H9 (cell line): ENCODE results near the gene MSL1. TPM values are rescaled to one million over a fixed set of nuclear protein-coding genes. Genes with fewer than 3 reads are reported as not detected.
A peak's percentile ranks its signal among the peaks of the same experiment; 100 is the strongest.

Experiments used
- DNase-seq: peaks from one replicate; pipeline ENCODE4 v3.0.0-alpha.2; 2017
- H2AFZ ChIP-seq: one replicate; pipeline ENCODE4 v1.6.1; 2013; ENCODE audit warnings: mild to moderate bottlenecking, low read length, control low read depth, moderate library complexity
- H2AK5ac ChIP-seq: 2 replicates; pipeline ENCODE4 v1.6.1; 2013; ENCODE audit warnings: low read length, control low read depth, mixed read lengths; ENCODE audit not compliant: insufficient read length
- H2BK120ac ChIP-seq: one replicate; pipeline ENCODE4 v1.6.1; 2013; ENCODE audit warnings: low read depth, mild to moderate bottlenecking, low read length, control low read depth, inconsistent platforms; ENCODE audit not compliant: poor library complexity, severe bottlenecking
- H2BK12ac ChIP-seq: 2 replicates; pipeline ENCODE4 v1.6.1; 2013; ENCODE audit warnings: low read length, control low read depth, mixed read lengths, low read depth; ENCODE audit not compliant: insufficient read length
- H2BK15ac ChIP-seq: 2 replicates; pipeline ENCODE4 v1.6.1; 2013; ENCODE audit warnings: low read depth, low read length, control low read depth
- H2BK20ac ChIP-seq: one replicate; pipeline ENCODE4 v1.6.1; 2013; ENCODE audit warnings: low read depth, mild to moderate bottlenecking, low read length, control low read depth, inconsistent platforms; ENCODE audit not compliant: poor library complexity, severe bottlenecking
- H2BK5ac ChIP-seq: 2 replicates; pipeline ENCODE4 v1.6.1; 2013; ENCODE audit warnings: low read length, control low read depth, mixed read lengths; ENCODE audit not compliant: insufficient read length
- H3K14ac ChIP-seq: 2 replicates; pipeline ENCODE4 v1.6.1; 2013; ENCODE audit warnings: low read length, control low read depth; ENCODE audit not compliant: insufficient read depth
- H3K18ac ChIP-seq: 2 replicates; pipeline ENCODE4 v1.6.1; 2013; ENCODE audit warnings: low read depth, mild to moderate bottlenecking, mixed read lengths, low read length, control low read depth; ENCODE audit not compliant: insufficient read length
- H3K23ac ChIP-seq: 2 replicates; pipeline ENCODE4 v1.6.1; 2013; ENCODE audit warnings: low read length, control low read depth, mixed read lengths, low read depth; ENCODE audit not compliant: insufficient read length
- H3K23me2 ChIP-seq: 2 replicates; pipeline ENCODE4 v1.6.1; 2013; ENCODE audit warnings: low read depth, mild to moderate bottlenecking, mixed read lengths, low read length, control low read depth; ENCODE audit not compliant: insufficient read length, poor library complexity, severe bottlenecking
- H3K27ac ChIP-seq: 2 replicates; pipeline ENCODE4 v1.5.1; 2013; ENCODE audit warnings: low read length, control low read depth, mixed read lengths, low read depth; ENCODE audit not compliant: insufficient read length
- H3K27me3 ChIP-seq: 2 replicates; pipeline ENCODE4 v1.6.1; 2013; ENCODE audit warnings: low read length, control low read depth, inconsistent platforms; ENCODE audit not compliant: insufficient read depth
- H3K4ac ChIP-seq: 2 replicates; pipeline ENCODE4 v1.6.1; 2013; ENCODE audit warnings: low read depth, mild to moderate bottlenecking, control low read depth, inconsistent platforms, low read length, moderate library complexity
- H3K4me1 ChIP-seq: 2 replicates; pipeline ENCODE4 v1.6.1; 2013; ENCODE audit warnings: low read length, control low read depth, inconsistent platforms; ENCODE audit not compliant: insufficient read depth
- H3K4me2 ChIP-seq: 2 replicates; pipeline ENCODE4 v1.6.1; 2013; ENCODE audit warnings: low read length, control low read depth, mixed read lengths; ENCODE audit not compliant: insufficient read length, insufficient read depth
- H3K56ac ChIP-seq: 2 replicates; pipeline ENCODE4 v1.6.1; 2013; ENCODE audit warnings: low read depth, mild to moderate bottlenecking, mixed read lengths, low read length, control low read depth; ENCODE audit not compliant: insufficient read length
- H3K79me1 ChIP-seq: 2 replicates; pipeline ENCODE4 v1.6.1; 2013; ENCODE audit warnings: low read depth, mild to moderate bottlenecking, moderate library complexity, low read length, control low read depth, inconsistent platforms; ENCODE audit not compliant: insufficient read depth, poor library complexity, severe bottlenecking
- H3K79me2 ChIP-seq: 2 replicates; pipeline ENCODE4 v1.6.1; 2013; ENCODE audit warnings: low read length, control low read depth, inconsistent platforms; ENCODE audit not compliant: insufficient read depth
- H3K9ac ChIP-seq: 2 replicates; pipeline ENCODE4 v1.6.1; 2013; ENCODE audit warnings: low read length, control low read depth, mixed read lengths; ENCODE audit not compliant: insufficient read length; ENCODE audit errors: extremely low read depth
- H3K9me3 ChIP-seq: one replicate; pipeline ENCODE4 v1.6.1; 2013; ENCODE audit warnings: low read depth, low read length, inconsistent platforms; ENCODE audit not compliant: control insufficient read depth
- H3T11ph ChIP-seq: one replicate; pipeline ENCODE4 v1.6.1; 2013; ENCODE audit warnings: mild to moderate bottlenecking, low read length, control low read depth, inconsistent platforms
- H4K20me1 ChIP-seq: one replicate; pipeline ENCODE4 v1.6.1; 2013; ENCODE audit not compliant: control insufficient read depth, insufficient read length, insufficient read depth
- H4K5ac ChIP-seq: 2 replicates; pipeline ENCODE4 v1.6.1; 2013; ENCODE audit warnings: low read depth, mild to moderate bottlenecking, mixed read lengths, low read length, control low read depth; ENCODE audit not compliant: insufficient read length
- H4K8ac ChIP-seq: replicated peaks from 2 replicates; pipeline ENCODE4 v1.6.1; 2013; ENCODE audit warnings: low read length, control low read depth, mixed read lengths, low read depth; ENCODE audit not compliant: insufficient read length
- H4K91ac ChIP-seq: 2 replicates; pipeline ENCODE4 v1.6.1; 2013; ENCODE audit warnings: low read depth, mild to moderate bottlenecking, moderate library complexity, mixed read lengths, low read length, control low read depth; ENCODE audit not compliant: insufficient read length
- H3K27ac Mint-ChIP-seq, 3 experiments: 2 replicates in 2 of 3; 3 replicates in 1 of 3; pipeline ENCODE4 v1.8.0; 2020 to 2021; ENCODE audit warnings: mixed read lengths in 3 of 3, mild to moderate bottlenecking in 1 of 3, moderate library complexity in 1 of 3
- H3K27me3 Mint-ChIP-seq: 2 replicates; pipeline ENCODE4 v1.8.0; 2021; ENCODE audit warnings: low read depth, mild to moderate bottlenecking, moderate library complexity, mixed read lengths
- H3K36me3 Mint-ChIP-seq, 3 experiments: 2 replicates in 2 of 3; 3 replicates in 1 of 3; pipeline ENCODE4 v1.8.0; 2020 to 2021; ENCODE audit warnings: low read depth in 3 of 3, mixed read lengths in 3 of 3; ENCODE audit not compliant: insufficient read depth in 1 of 3
- H3K4me1 Mint-ChIP-seq, 2 experiments: 2 replicates each; pipeline ENCODE4 v1.8.0; 2020; ENCODE audit warnings: mixed read lengths in 2 of 2
- H3K4me3 Mint-ChIP-seq, 2 experiments: 2 replicates in 1 of 2; 3 replicates in 1 of 2; pipeline ENCODE4 v1.8.0; 2020 to 2021; ENCODE audit warnings: mild to moderate bottlenecking in 2 of 2, mixed read lengths in 2 of 2, moderate library complexity in 1 of 2
- H3K9me3 Mint-ChIP-seq, 2 experiments: 2 replicates in 1 of 2; 3 replicates in 1 of 2; pipeline ENCODE4 v1.8.0; 2020; ENCODE audit warnings: mild to moderate bottlenecking in 2 of 2, mixed read lengths in 2 of 2, moderate library complexity in 1 of 2
- CTCF ChIP-seq: fragments of 200-600 bp; sonication (generic); conservative IDR thresholded peaks from 3 replicates; pipeline ENCODE4 v1.8.0; 2021; ENCODE audit warnings: antibody characterized with exemption, mild to moderate bottlenecking
- WGBS: extraction: QIAGEN DNeasy Blood & Tissue Kit; methylation state at CpG from one replicate; pipeline ENCODE4 v1.1.7; 2013; ENCODE audit warnings: missing lambda C conversion rate, low lambda C conversion rate, mixed read lengths; ENCODE audit not compliant: insufficient read length; ENCODE audit errors: extremely low coverage; 5-methylcytosine and 5-hydroxymethylcytosine counted together
- total RNA-seq: library from RNA; stranded (reverse); gene quantifications from 2 replicates; pipeline ENCODE4 v1.2.1, GENCODE V29; 2021

Gene MSL1
- total RNA-seq, 1 experiment from 2014 or later: 105 TPM

GRCh38 chr17:40105861-40106759, 15.7 kb upstream of the MSL1 start:
- H3K4me1 ChIP-seq: peaks cover 21% of the 10 kb centered on the region; the same call in 1 of the 2 replicates

More at GRCh38 chr17:40105861-40106759, 15.7 kb upstream of the MSL1 start:
- Mint-ChIP-seq H3K27ac (no peak overlapping the region), H3K36me3 (no peaks in the 10 kb centered on the region), H3K4me3 (peak overlapping the region in 1 of 2 experiments; percentile 27; a peak in 1 of 5 replicates), H3K4me1 (peaks cover 79 to 87% of the 10 kb centered on the region in 2 experiments), H3K27me3 (peaks cover 60% of the 10 kb centered on the region), H3K9me3 (no peaks in the 10 kb centered on the region; a peak in 1 of 5 replicates)
- Histone ChIP-seq H3K56ac (no peak overlapping the region), H3K79me1 (no peaks in the 10 kb centered on the region), H2BK20ac (no peak overlapping the region), H3K4ac (no peak overlapping the region), H3K79me2 (no peaks in the 10 kb centered on the region), H2BK120ac (no peak overlapping the region), H4K91ac (no peak overlapping the region), H4K20me1 (no peaks in the 10 kb centered on the region), H2BK15ac (no peak overlapping the region), H2BK12ac (peak overlapping the region; percentile 15), H3K9ac (no peak overlapping the region), H3K23ac (no peak overlapping the region), H3K18ac (peak overlapping the region; percentile 9), H3T11ph (no peak overlapping the region), H2AFZ (no peak overlapping the region), H3K27ac (no peak overlapping the region), H4K5ac (no peak overlapping the region), H3K27me3 (peaks cover 2% of the 10 kb centered on the region; the same call in 1 of the 2 replicates), H2AK5ac (no peak overlapping the region), H4K8ac (no peak overlapping the region), H2BK5ac (no peak overlapping the region), H3K14ac (peak overlapping the region; percentile 53; the same call in 1 of the 2 replicates), H3K9me3 (no peaks in the 10 kb centered on the region), H3K23me2 (no peaks in the 10 kb centered on the region), H3K4me2 (no peak overlapping the region)
- WGBS: no CpG with 5 or more reads among the region's 5 CpGs
- no peak for TF ChIP-seq CTCF
- no peak for DNase-seq
